GM19025 (cell line): ENCODE results near the gene LRMDA.
A peak's percentile ranks its signal among the peaks of the same experiment; 100 is the strongest.

ENCODE experiments used
- ATAC-seq: cut with Tn5 transposase; IDR thresholded peaks from one replicate; pipeline ENCODE4 v1.9.1; 2021; ENCODE audit warnings: mild to moderate bottlenecking, low read depth, moderate library complexity; ENCODE audit not compliant: unreplicated experiment

Gene LRMDA

DNA sequence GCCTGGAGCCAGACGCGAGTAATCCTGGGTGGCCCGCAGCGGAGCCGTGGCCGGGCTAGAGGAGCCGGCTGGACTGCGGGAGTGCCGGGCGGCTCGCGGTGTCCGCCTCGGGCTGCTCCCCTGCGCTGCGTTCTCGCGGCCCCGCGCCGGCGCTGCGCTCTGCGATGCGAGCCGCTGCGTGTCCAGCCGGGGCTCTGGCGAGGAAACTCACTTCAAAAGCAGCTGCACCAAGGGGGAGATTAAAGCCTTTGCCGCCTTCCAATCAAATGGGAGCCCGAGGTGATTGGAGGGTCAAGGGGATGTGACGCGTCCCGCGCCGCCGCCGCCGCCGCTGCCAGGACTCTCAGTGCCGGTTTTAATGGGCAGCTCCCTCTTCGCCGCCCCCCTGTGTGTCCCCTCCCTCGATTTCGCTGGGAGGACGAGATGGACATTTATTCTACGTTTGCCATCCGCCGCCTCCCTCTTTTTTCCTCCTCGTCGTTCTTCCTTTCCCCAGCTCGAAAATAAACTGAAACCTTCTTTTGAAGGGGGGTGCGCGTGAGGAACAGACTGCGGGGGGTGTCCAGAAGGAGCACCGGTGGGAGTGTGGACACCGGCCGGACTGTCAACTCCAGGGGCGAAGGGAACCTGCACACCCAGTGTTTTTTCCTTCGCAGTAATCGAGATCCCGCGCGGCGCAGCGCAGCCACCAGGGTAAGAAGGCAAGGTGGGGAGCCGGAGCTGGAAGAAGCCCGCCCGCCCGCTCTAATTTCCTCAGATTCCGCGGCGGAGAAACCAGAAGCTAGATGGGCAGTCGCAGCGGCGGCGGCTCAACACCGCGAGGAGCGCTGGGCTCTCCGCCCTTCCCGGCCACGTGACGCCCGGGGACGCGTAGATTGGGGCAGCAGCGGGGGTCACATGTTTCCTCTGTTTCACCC is 29.6 kb upstream of the LRMDA start, which contains the start of gene ZNF503:
TSS of gene ZNF503 (minus strand) at position 196 of the 917 bp plus-strand sequence. CDS start 345 bp downstream, outside the sequence.
- ATAC-seq, result peak; percentile 47

- ATAC-seq, result no peak
Observed at GRCh38 chr10:75402486-75403143, 28.8 kb upstream of the LRMDA start.

- ATAC-seq, result no peak
Observed at GRCh38 chr10:75403144-75403938, 28.1 kb upstream of the LRMDA start.

- ATAC-seq, result no peak
Observed at GRCh38 chr10:75403939-75404814, 27.2 kb upstream of the LRMDA start.

GRCh38 chr10:75404815-75405597 is 26.4 kb upstream of the LRMDA start:
- ATAC-seq, result no peak

DNA sequence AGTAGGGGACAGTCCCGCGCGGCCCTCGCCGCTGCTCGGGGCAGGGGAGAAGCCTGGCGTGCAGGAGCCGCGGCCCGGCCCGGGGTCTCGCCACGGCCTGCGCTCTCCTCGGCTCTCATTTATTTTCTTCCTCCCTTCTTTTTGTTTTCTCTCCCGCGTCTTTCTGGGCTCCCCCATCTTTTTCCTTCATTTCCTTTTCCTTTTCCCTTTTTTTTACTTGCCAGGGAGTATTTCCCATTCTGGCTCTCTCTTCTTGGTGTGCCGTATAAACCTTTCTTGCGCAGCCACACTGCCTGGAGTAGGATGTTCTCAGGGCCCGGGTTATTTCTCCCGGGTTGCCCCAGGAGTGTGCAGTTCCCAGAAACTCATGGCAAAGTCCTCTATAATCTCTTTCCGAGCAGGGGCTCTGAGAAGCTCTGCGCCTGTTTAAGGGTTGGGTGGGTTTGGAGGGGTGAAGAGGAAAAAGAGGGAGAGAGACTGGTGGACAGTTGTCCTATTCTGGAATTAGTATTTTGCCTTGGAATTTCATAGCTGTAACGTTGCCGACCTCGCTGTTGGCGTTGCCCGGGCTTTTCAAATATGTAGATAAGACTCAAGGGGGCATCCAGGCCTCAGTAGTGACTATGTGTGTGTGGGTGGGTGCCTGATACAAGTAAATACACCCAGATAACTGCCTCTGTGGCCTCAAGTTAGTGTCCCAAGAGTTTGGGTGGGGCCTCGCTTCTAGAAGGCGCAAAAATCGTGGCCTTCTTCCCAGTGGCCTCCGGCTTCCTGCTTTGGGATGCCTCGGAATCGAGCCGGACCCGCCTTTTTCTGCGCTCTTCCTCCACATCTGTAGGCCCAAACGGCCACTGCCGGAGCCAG is 25.6 kb upstream of the LRMDA start:
- no peak for ATAC-seq

DNA sequence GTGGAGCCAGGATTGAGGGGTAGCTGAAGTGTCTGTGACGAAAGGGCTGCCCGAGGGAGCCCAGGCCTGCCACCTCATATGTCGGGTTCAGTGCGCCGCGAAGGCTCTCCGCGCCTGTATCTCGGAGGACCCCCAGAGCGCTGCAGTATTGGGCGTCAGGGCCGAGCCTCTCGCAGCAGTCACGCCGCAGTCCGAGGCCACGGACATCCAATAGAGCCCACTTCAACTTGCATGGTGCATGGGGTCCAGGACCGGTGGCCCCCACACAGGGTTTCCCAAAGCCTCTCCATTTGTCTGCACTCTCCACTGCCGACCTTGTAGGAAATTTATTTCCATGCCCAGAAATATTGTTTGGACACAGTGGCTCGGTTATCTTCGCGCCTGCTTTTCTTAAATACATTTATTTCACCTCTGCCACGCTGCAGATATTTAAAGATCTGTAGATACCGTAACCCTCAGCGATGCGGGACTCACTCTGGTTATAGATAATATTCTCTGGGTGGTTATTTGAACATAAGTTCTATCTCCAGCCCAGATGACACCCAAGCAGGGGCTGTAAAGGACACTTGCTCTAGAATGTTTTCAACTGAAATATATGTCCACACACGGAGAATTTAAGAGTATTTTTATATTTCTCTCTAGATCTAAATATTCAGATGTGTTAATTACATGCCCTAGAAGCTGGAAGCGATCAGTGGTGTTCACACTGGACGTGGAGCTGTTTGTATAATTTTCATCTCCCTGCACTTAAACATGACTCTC is 24.8 kb upstream of the LRMDA start:
- ATAC-seq, result no peak

GRCh38 chr10:75407224-75407712 is 24.2 kb upstream of the LRMDA start:
- no peak for ATAC-seq

DNA sequence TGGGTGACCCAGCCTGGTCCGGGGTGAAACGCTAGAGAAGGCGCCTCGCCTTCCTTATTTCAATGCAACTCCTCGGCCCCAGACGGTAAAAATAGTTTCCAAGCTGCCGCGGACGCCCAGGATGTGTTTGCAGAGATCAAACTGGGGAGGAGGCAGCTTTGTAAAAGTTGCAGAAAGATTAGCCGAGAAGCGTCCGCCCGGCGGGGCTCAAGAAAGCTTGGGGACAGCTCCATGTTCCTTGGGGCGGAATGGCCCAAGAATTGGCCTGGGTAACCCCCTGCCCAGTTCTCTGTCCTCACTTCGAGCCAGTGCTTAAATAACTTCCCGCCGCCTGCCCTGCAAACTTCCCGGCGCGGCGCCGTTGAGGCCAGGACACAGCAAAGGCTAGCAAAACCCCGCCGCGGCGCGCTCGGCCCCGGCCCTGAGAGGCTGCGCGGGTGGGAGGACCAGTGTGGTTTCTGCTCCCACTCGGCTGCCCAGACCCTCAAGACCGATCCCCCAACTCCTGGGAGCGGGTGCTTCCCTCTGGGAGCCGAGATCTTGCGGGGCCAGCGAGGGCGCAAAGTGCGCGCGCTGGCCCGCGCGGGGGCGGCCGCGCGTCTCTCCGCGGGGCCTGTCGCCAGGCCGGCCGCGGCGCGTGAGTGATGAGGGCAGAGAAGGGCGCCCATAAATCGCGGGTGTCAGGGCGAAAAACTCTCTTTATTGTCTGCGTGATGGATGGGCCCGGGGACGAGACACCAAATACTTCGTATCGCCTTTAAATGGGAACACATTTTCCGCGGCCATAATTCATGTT is 23.5 kb upstream of the LRMDA start:
- ATAC-seq, result no peak

DNA sequence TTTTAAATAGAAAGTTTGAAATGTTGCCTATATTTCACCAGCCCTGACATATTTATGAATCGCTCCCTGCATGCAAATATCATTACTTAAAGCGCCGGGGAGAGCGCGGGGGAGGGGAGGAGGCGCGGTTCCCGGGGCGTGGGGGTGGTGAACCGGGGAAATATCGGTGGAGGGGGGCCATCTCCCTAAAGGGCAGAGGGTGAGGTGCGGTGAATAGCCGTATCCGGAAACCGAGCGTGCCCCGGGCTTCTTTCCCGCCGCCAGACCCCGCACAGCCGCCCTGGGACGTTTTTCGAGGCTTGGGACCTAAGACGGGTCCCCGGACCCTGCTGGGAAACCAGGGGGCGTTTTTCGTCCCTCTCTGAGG is 22.9 kb upstream of the LRMDA start:
- no peak for ATAC-seq

DNA sequence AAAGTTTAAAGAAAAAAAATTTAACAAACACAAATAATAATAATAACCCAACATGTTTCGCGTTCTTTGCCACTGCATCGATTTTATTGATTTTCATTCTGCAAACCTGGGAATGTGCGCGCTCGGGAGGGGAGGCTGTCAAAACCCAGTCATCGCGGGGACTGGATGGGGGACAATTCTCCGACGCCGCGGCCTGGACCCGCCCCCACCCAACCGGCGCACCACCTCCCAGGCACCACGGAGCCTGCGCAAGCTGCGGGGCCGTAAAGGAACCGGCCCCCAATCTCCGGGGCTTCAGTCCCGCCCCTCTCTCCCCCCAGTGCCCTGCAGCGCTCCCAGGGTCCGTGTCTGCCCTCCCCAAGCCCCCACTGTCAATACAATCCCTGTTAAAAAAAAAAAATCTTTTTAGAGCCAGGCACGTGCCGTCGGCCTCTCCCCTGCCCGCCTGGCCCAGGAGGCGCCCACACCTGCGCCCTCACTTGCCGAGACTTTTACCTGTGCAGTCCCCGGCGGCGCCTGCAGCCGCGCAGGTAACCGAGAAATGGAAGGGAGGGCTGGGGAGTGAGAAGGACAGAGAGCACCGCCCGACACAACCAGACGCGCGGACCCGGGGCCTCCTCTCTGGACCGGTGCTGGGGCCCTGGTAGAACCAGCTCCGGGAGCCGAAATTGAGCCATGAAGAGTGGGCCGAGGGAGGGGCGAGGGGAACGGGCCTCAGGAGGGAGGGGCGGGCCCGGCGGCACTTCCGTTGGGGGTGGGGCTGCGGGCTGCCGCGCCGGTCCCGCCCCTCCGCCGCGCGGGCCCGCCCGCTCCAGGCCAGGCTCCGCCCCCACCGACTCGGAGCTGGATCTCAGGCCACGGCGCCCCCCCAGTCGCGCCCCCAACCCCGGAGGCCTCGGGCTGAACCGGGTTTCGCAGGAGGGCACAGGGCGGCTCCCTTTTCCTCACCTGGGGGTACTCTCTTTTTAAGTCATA is 22.2 kb upstream of the LRMDA start:
- ATAC-seq, result peak; percentile 69

GRCh38 chr10:75410132-75411005 is 21.1 kb upstream of the LRMDA start:
- ATAC-seq, result no peak

- ATAC-seq, result no peak
Observed at GRCh38 chr10:75414527-75414926, 16.9 kb upstream of the LRMDA start.

GRCh38 chr10:75417522-75417927 is 13.9 kb upstream of the LRMDA start:
- no peak for ATAC-seq

DNA sequence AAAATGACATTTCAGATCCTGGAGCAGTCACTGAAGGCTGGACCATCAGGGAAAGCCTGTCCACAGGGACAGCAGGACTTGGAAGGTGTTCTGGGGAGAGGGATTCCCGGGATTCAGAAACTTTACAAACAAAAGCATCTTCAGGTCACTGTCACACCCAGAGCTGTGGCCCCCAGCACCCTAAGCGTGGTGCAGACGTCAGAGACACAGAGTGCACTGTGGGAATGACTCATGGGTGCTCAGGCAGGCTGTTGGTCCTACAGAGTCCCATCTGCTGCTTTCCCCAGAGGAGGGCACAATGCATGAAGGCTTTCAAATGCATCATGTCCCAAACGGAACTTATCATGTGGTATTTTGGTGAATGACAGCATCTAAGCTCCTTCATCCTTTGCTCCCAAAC is 13.1 kb upstream of the LRMDA start:
- ATAC-seq, result no peak
